ENCODE results near the gene TYK2.

Gene TYK2

DNA sequence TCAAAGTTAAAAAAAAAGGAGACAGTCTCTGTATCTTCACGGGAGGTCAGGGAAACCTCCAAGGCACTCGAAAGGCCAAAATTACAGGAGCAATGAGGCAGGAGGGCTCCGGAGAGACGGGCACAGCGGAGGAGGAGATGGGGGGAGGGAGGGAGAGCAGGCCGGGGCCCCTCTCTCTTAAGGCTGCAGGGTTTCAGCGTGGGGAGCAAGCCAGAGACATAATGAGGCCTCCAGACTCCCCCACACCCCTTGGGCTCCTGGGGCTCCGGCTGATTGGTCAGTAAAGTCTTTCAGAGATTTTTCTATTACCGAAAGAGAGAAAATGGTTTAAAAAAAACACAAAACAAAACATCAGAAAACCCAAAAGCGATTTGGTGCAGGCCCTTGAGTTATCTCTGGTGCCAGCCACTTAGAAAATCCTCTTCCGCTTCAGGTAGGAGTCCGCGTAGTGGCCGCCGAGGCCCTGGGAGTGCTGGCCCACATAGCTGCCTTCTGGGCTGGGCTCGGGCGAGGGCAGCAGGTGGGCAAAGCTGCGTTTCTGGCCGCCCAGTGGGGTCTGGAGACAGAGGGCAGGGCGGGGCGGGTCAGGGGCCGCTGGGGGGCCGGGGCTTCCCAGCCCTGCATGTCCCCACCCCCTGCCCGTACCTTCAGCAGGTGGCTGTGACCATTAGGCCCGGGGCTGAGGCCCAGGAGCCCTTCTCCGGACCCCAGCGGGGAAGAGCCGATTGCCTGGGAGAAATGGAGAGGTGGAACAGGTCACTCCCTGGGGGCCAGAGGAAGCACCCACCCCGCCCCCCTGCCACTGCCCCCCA lies 63.1 kb downstream of the TYK2 start:
- no peak for DNase-seq (ENCODE audit: low spot score)
- TF ChIP-seq, protein P1, sequence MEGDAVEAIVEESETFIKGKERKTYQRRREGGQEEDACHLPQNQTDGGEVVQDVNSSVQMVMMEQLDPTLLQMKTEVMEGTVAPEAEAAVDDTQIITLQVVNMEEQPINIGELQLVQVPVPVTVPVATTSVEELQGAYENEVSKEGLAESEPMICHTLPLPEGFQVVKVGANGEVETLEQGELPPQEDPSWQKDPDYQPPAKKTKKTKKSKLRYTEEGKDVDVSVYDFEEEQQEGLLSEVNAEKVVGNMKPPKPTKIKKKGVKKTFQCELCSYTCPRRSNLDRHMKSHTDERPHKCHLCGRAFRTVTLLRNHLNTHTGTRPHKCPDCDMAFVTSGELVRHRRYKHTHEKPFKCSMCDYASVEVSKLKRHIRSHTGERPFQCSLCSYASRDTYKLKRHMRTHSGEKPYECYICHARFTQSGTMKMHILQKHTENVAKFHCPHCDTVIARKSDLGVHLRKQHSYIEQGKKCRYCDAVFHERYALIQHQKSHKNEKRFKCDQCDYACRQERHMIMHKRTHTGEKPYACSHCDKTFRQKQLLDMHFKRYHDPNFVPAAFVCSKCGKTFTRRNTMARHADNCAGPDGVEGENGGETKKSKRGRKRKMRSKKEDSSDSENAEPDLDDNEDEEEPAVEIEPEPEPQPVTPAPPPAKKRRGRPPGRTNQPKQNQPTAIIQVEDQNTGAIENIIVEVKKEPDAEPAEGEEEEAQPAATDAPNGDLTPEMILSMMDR (IDR thresholded peaks at IDR 0.05), result no peak
- H3K4me3 ChIP-seq, result no peak overlapping the region
- H3K27ac ChIP-seq, result no peak overlapping the region

DNA sequence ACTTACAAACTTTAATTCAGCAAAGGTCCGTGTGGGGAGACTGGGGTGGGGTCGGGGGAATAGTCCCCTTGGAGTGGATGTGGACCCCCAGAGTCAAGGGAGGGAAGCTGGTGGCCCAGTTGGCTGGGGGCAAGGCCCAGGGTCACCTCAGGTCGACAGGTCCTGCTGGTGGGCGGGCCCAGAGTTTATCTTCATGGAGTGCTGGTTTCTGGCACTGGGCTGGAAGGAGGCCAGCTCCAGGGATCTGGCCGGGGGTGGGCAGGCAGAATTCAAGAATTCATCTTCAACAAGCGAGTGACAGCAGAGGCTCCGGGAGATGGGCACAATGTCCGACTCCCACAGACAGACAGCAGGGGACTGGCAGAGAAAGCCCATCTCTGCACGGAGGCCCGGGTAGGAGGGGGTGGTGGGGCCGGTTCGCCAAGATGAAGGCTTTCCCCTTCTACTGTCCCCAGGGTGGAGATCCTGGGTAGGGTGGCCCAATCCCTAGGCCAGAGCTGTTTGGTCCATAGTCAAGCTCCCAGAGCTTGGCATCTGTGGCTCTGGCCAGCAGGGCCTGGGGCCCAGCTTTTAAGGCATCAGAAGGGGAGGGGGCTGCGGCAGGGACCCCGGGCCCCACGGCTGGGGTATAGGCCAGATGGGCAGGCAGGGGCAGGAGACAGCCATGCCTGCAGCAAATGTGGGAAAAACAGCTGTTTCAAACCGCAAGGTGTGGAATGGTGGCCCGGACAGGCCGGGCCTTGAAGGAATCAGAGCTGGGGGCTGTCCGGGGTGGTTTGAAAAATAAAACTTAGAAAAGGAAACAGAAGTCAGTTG lies 63.9 kb downstream of the TYK2 start:
- H3K4me3 ChIP-seq, result peak overlapping the region; percentile 85
- no peak for DNase-seq (ENCODE audit: low spot score)
- TF ChIP-seq, protein P1 (IDR thresholded peaks at IDR 0.05), result no peak
- H3K27ac ChIP-seq, result peak overlapping the region in 1 of 2 donors; percentile 63

DNA sequence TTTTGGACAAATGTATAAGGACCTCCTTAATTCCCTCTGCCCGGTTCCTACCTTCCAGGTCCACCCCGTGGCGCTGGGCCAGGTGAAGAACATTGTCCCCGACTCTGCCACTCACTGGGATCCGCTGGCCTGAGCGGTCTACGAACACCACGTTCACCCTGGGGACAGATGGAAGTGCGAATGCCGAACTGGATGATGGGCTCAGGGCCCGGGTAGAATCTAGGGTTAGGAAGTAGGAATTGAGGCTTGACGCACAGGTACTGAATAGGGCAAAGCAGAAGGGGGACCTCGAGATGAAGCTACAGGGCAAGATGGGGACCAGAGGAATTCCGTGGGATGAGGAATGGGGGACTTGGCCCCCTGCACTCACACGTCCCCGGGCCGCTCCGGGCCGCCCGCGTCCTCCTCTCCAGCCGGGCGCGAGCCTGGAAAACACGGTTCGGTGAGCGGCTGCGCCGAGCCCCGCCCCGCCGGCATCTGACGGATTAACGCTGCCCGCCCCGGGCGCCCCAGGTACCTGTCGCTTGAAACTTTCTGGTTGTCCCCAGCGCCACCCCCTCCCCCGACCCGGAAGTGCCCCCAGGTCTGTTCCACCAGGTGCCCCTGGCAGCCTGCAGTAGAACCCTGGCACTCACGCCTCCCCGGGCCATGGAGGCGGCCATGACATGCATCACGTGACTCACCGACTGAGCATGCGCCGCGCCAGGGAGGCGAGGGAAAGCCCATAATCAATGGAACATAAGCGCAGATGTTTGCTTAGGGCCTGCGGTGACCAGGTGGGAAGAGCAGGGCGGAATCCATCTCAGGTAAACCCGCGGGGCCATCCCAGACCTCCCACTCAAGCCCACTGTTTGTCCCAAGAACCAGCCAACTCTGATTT lies 64.8 kb downstream of the TYK2 start, which contains the start of gene FDX2:
TSS of gene FDX2 (minus strand) at position 681 of the 880 bp plus-strand sequence. CDS start at position 662, 19 bp downstream.
- TF ChIP-seq, protein P1 (IDR thresholded peaks at IDR 0.05), result no peak
- peak within 1 kb of the TSS; percentile 9 to 63 for H3K27ac ChIP-seq
- H3K4me3 ChIP-seq, result peak within 1 kb of the TSS; percentile 85
- no peak for DNase-seq (ENCODE audit: low spot score)

DNA sequence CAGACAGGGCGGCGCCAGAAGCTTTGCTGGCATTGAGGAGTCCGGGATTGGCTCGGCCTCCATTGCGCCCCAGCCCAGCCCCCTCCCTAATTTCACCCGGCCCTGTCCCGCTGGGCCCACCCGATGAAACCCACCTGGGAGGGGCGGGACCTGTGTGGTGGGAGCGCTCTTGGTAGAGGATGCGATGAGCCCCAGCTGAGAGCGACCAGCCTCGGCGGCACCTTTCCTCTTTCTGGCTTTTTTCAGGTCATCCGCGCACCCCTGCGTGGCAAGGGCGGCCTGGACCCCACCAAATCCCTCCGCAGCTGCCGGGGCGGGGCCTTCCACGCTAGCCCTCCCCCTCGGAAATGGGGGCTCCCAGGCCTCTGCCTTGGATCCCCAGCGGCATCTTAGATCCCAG lies 70.9 kb downstream of the TYK2 start, which contains the start of gene ZGLP1:
TSS of gene ZGLP1 (minus strand) at position 393 of the 400 bp plus-strand sequence.
- Histone ChIP-seq H3K4me3 (no peak within 1 kb of the TSS), H3K27ac (no peak within 1 kb of the TSS)
- no peak for DNase-seq (ENCODE audit: low spot score)
- TF ChIP-seq, protein P1 (IDR thresholded peaks at IDR 0.05), result no peak

DNA sequence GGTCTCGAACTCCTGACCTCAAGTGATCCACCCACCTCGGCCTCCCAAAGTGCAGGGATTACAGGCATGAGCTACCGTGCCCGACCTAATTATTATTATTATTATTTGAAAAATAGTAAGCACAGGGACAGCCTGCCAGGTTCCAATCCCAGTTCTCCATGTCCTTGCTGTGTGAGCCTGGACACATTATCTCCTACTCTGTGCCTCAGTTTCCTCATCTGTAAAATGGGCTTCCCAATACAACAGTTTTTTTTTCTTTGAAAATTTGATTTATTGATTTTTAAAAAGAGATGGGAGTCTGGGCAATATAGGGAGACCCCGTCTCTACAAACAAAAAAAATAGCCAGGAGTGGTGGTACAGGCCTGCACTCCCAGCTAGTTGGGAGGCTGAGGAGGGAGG lies 74.0 kb downstream of the TYK2 start:
- Histone ChIP-seq H3K27ac (no peak overlapping the region), H3K4me3 (no peak overlapping the region)
- no peak for DNase-seq (ENCODE audit: low spot score)
- TF ChIP-seq, protein P1 (IDR thresholded peaks at IDR 0.05), result no peak

DNA sequence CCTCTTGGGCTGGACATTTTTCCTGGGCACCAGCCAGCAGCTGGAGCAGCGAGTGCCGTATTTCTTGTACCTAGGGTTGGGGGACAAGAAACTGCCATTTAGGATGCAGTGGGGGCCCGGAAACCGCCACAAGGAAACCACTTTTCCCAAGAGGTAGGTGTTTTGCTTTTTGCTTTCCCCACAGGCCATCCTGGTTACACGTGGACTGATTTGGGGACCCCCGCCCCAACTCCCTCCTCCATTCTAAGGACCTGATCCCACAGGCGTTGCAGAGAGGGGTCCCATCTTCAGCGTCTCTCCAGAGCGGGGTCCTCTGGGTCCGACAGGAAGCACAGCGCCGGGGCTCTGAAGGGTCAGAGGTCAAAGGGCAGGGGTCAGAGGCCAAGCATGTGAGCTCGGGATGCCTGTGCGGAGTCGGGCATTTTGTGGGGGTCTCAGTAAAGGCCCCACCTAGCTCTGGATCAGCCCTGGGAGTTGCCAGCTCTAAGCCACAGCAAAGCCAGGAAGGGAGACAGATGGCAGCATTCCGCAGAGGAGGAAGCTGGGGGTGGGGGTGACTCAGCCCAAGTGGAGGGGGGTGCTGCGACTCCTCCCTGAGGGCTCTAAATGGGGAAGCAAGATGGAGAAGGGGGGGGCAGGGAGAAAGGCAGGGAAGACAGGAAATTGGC lies 75.1 kb downstream of the TYK2 start:
- H3K27ac ChIP-seq, result peak overlapping the region in 1 of 2 donors; percentile 7
- TF ChIP-seq, protein P1 (IDR thresholded peaks at IDR 0.05), result no peak
- DNase-seq (ENCODE audit: low spot score), result no peak
- H3K4me3 ChIP-seq, result no peak overlapping the region

All from coronary artery (tissue), 2 donors.